HepG2 (cell line): ENCODE data around the gene AZI2. TPM values are rescaled to one million over a fixed set of nuclear protein-coding genes. Genes with fewer than 3 reads are reported as not detected.

ENCODE experiments used
- ARNT ChIP-seq: fragments of 450-650 bp; IDR thresholded peaks from 2 replicates; pipeline ENCODE4 v1.6.1; 2017
- DR1 ChIP-seq: sonication (generic); formaldehyde crosslinking; IDR thresholded peaks from 2 replicates; pipeline ENCODE4 v1.8.0; 2021; ENCODE audit warnings: mild to moderate bottlenecking, missing genetic modification reagents, inconsistent platforms
- ERF ChIP-seq: IDR thresholded peaks from 2 replicates; pipeline ENCODE4 v1.6.1; 2018; ENCODE audit warnings: missing biosample characterization, missing genetic modification reagents
- GABPA ChIP-seq, 2 experiments: IDR thresholded peaks; 2 replicates each; pipeline ENCODE4 v1.6.1; 2011 to 2016; ENCODE audit warnings: low read depth in 2 of 2, low read length in 1 of 2, missing biosample characterization in 1 of 2, missing genetic modification characterization in 1 of 2
- GABPB1 ChIP-seq: IDR thresholded peaks from 2 replicates; pipeline ENCODE4 v1.6.1; 2016; ENCODE audit warnings: mild to moderate bottlenecking, missing genetic modification reagents, moderate library complexity, missing compliant biosample characterization
- JARID2 ChIP-seq: sonication (generic); formaldehyde crosslinking; IDR thresholded peaks from 2 replicates; pipeline ENCODE4 v1.8.1; 2023; ENCODE audit warnings: missing genetic modification reagents, inconsistent platforms; ENCODE audit not compliant: insufficient replicate concordance
- NFIB ChIP-seq: sonication (generic); formaldehyde crosslinking; IDR thresholded peaks from 2 replicates; pipeline ENCODE4 v1.9.0; 2021; ENCODE audit warnings: missing genetic modification reagents, mild to moderate bottlenecking, borderline replicate concordance
- PAWR ChIP-seq: sonication (generic); formaldehyde crosslinking; IDR thresholded peaks from 2 replicates; pipeline ENCODE4 v1.4.0; 2020; ENCODE audit warnings: missing genetic modification reagents, mild to moderate bottlenecking, borderline replicate concordance
- PCBP2 ChIP-seq: fragments of 200-400 bp; formaldehyde crosslinking; optimal IDR thresholded peaks from 2 replicates; pipeline ENCODE3; 2018; ENCODE audit warnings: low read length, low read depth; ENCODE audit not compliant: poor library complexity, severe bottlenecking
- PHF21A ChIP-seq: sonication (generic); formaldehyde crosslinking; IDR thresholded peaks from 2 replicates; pipeline ENCODE4 v1.5.0; 2020; ENCODE audit warnings: mild to moderate bottlenecking, missing genetic modification reagents
- RARG ChIP-seq: sonication (generic); formaldehyde crosslinking; IDR thresholded peaks from 2 replicates; pipeline ENCODE4 v1.4.0; 2020; ENCODE audit warnings: low read depth, mild to moderate bottlenecking, missing genetic modification reagents
- RBM22 ChIP-seq: fragments of 200-400 bp; formaldehyde crosslinking; optimal IDR thresholded peaks from 2 replicates; pipeline ENCODE3; 2017; ENCODE audit warnings: mild to moderate bottlenecking, low read length, moderate library complexity
- SOX5 ChIP-seq: IDR thresholded peaks from 2 replicates; pipeline ENCODE4 v1.6.1; 2016; ENCODE audit warnings: borderline replicate concordance
- ZC3H4 ChIP-seq: sonication (generic); formaldehyde crosslinking; IDR thresholded peaks from 2 replicates; pipeline ENCODE4 v1.4.0; 2020; ENCODE audit warnings: missing genetic modification reagents, borderline replicate concordance
- ZNF207 ChIP-seq: fragments of 450-650 bp; IDR thresholded peaks from 2 replicates; pipeline ENCODE4 v1.6.1; 2016; ENCODE audit warnings: antibody characterized with exemption, borderline replicate concordance
- ZNF256 ChIP-seq: sonication (generic); formaldehyde crosslinking; conservative IDR thresholded peaks from 2 replicates; pipeline ENCODE4 v1.4.0; 2020; ENCODE audit warnings: missing genetic modification reagents
- ZNF572 ChIP-seq: sonication (generic); formaldehyde crosslinking; IDR thresholded peaks from 2 replicates; pipeline ENCODE4 v1.5.1; 2020; ENCODE audit warnings: mild to moderate bottlenecking, missing genetic modification reagents
- ZNF792 ChIP-seq: IDR thresholded peaks from 2 replicates; pipeline ENCODE4 v1.6.1; 2016
- ZSCAN21 ChIP-seq: sonication (generic); formaldehyde crosslinking; IDR thresholded peaks from 2 replicates; pipeline ENCODE4 v1.8.0; 2022; ENCODE audit warnings: mild to moderate bottlenecking, missing genetic modification reagents, moderate library complexity, borderline replicate concordance
- ZZZ3 ChIP-seq: sonication (generic); formaldehyde crosslinking; IDR thresholded peaks from 2 replicates; pipeline ENCODE4 v1.4.0; 2020; ENCODE audit warnings: missing genetic modification reagents, mild to moderate bottlenecking, borderline replicate concordance
- polyA plus RNA-seq, 8 experiments: library from polyadenylated mRNA; depleted of rRNA in 3 of 8; stranded (reverse) in 7 of 8; unstranded in 1 of 8; fragments of >200 nt; fragmentation: Illumina TruSeq in 4 of 8; extraction: Trizol in 4 of 8; gene quantifications; 2 replicates each; pipeline versions ENCODE4 v1.2.1 to v1.2.3, GENCODE V29; 2011 to 2016; ENCODE audit warnings: low read depth in 4 of 8, missing spikeins in 1 of 8, mixed read lengths in 1 of 8; ENCODE audit not compliant: insufficient read depth in 1 of 8
- total RNA-seq, 5 experiments: library from RNA; depleted of rRNA; stranded (reverse); fragments of >200 nt; fragmentation: Illumina TruSeq; extraction: Trizol; gene quantifications; 2 replicates each; pipeline ENCODE4 v1.2.3, GENCODE V29; 2016; ENCODE audit warnings: low read depth in 1 of 5
- TF ChIP-seq, protein P1 (sequence below): sonication (generic); formaldehyde crosslinking; IDR thresholded peaks from 2 replicates; pipeline ENCODE4 v1.5.1; 2020; ENCODE audit warnings: mild to moderate bottlenecking, moderate library complexity, missing genetic modification reagents
- TF ChIP-seq, protein P2 (sequence below): sonication (generic); formaldehyde crosslinking; IDR thresholded peaks from 2 replicates; pipeline ENCODE4 v1.4.0; 2020; ENCODE audit warnings: low read depth, mild to moderate bottlenecking, missing genetic modification reagents
- TF ChIP-seq, protein P3 (sequence below), 2 experiments: sonication (generic) in 1 of 2; formaldehyde crosslinking in 1 of 2; IDR thresholded peaks; 2 replicates each; pipeline versions ENCODE4 v1.4.0 to v1.6.1; 2016 to 2020; ENCODE audit warnings: borderline replicate concordance in 1 of 2, low read depth in 1 of 2, mild to moderate bottlenecking in 1 of 2, missing genetic modification reagents in 1 of 2

Gene AZI2
- total and polyA plus RNA-seq, 2 of the 13 experiments (the other 11 are each of a cell fraction or from before 2014, with no cell fraction given), result 43.7 to 49.8 TPM

DNA sequence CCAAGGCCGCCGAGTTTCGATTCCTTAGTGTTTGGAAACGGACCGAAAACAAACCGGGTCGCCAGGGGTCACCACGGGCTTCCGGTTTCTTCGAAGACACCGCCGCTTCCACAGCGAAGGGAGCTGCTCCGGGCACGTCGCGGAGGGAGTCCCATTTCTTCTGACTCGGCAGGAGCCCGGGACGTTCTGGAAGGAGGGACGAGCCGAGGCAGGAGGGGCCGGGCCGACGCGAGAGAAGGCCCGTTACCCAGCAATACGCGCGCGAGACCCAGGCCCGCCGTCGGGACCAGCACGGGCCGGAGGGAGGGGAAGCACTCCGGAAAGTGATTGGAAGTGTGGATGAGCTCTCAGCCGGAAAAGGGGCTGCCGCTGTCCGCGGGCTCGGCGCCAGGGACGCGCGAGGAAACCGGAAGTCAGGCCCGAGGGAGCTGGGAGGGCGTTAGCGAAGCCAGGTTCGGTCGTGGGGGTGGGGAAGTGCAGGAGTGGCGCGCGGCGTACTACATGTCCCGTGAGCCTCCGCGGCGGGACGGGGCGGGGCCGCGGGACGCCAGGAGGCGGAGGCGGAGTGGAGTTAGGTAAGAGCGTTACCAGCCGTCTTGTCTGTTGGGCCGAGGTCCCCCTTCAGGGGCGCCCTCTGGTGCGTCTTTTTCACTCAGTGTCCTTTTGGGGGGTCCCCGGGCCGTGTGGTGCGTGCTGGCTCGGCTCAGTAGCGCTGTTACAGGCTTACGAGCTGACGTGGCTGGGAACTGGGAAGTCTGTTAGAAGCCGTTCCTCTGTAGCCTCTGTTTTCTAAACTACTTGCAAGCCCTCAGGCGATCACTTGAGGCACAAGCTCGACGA lies at the start of gene AZI2, which contains the start of gene ZCWPW2 (continued):
- peak; percentile 44; the same call in 1 of the 2 replicates for TF ChIP-seq ZZZ3 (CRISPR knock-in tag)
- TF ChIP-seq PHF21A (CRISPR knock-in tag), result peak; percentile 71; the same call in 1 of the 2 replicates
- no peak for TF ChIP-seq PCBP2
- peak; percentile 34; the same call in 1 of the 2 replicates for TF ChIP-seq SOX5 (CRISPR knock-in tag)
- peak; percentile 51 for TF ChIP-seq ZNF792 (CRISPR knock-in tag)
- TF ChIP-seq ZNF572, result no peak
- no peak for TF ChIP-seq RBM22
- TF ChIP-seq, protein P1, sequence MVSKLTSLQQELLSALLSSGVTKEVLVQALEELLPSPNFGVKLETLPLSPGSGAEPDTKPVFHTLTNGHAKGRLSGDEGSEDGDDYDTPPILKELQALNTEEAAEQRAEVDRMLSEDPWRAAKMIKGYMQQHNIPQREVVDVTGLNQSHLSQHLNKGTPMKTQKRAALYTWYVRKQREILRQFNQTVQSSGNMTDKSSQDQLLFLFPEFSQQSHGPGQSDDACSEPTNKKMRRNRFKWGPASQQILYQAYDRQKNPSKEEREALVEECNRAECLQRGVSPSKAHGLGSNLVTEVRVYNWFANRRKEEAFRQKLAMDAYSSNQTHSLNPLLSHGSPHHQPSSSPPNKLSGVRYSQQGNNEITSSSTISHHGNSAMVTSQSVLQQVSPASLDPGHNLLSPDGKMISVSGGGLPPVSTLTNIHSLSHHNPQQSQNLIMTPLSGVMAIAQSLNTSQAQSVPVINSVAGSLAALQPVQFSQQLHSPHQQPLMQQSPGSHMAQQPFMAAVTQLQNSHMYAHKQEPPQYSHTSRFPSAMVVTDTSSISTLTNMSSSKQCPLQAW (CRISPR knock-in tag), result peak; percentile 78
- TF ChIP-seq ARNT, result no peak
- peak; percentile 98 for TF ChIP-seq GABPB1 (CRISPR knock-in tag)
- TF ChIP-seq, protein P2, sequence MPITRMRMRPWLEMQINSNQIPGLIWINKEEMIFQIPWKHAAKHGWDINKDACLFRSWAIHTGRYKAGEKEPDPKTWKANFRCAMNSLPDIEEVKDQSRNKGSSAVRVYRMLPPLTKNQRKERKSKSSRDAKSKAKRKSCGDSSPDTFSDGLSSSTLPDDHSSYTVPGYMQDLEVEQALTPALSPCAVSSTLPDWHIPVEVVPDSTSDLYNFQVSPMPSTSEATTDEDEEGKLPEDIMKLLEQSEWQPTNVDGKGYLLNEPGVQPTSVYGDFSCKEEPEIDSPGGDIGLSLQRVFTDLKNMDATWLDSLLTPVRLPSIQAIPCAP (CRISPR knock-in tag), result 0 out of 2 replicates have a peak, but pooled peaks have one; percentile 48
- peak; percentile 86 for TF ChIP-seq GABPA (IDR thresholded peaks at IDR 0.05; ENCODE audit: low read depth, low read length)
- peak; percentile 93 for TF ChIP-seq GABPA (CRISPR knock-in tag; IDR thresholded peaks at IDR 0.05; ENCODE audit: low read depth)
- TF ChIP-seq ZNF207, result no peak
- no peak for TF ChIP-seq ZSCAN21 (CRISPR knock-in tag)
- TF ChIP-seq NFIB (CRISPR knock-in tag), result no peak
- peak; percentile 40; the same call in 1 of the 2 replicates for TF ChIP-seq PAWR (CRISPR knock-in tag)
- TF ChIP-seq DR1 (CRISPR knock-in tag), result peak; percentile 38
- TF ChIP-seq RARG (CRISPR knock-in tag), result no peak
- TF ChIP-seq ZNF256, result peak; percentile 26; the same call in 1 of the 2 replicates
- no peak for TF ChIP-seq JARID2 (CRISPR knock-in tag)
- TF ChIP-seq ZC3H4 (CRISPR knock-in tag), result no peak
- TF ChIP-seq, protein P3, sequence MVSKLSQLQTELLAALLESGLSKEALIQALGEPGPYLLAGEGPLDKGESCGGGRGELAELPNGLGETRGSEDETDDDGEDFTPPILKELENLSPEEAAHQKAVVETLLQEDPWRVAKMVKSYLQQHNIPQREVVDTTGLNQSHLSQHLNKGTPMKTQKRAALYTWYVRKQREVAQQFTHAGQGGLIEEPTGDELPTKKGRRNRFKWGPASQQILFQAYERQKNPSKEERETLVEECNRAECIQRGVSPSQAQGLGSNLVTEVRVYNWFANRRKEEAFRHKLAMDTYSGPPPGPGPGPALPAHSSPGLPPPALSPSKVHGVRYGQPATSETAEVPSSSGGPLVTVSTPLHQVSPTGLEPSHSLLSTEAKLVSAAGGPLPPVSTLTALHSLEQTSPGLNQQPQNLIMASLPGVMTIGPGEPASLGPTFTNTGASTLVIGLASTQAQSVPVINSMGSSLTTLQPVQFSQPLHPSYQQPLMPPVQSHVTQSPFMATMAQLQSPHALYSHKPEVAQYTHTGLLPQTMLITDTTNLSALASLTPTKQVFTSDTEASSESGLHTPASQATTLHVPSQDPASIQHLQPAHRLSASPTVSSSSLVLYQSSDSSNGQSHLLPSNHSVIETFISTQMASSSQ (IDR thresholded peaks at IDR 0.05; ENCODE audit: low read depth), result no peak
- TF ChIP-seq, protein P3 (CRISPR knock-in tag; IDR thresholded peaks at IDR 0.05; ENCODE audit: borderline replicate concordance), result peak; percentile 84
- 0 out of 2 replicates have a peak, but pooled peaks have one; percentile 56 for TF ChIP-seq ERF (CRISPR knock-in tag)
